Fibroblast of mammary gland (primary cell): ENCODE data around the gene NAA40.

Experiments
- DNase-seq: peaks from one replicate; pipeline ENCODE4 v3.0.0-alpha.2; 2010; ENCODE audit warnings: low read depth
- H3K4me3 ChIP-seq: 2 replicates; pipeline ENCODE4 v1.5.1; 2011; ENCODE audit warnings: low read depth, mild to moderate bottlenecking, low read length, moderate library complexity; ENCODE audit not compliant: control insufficient read depth
- TF ChIP-seq, protein P1 (sequence below): conservative IDR thresholded peaks from 2 replicates; pipeline ENCODE4 v1.5.1; 2011; ENCODE audit warnings: low read depth, low read length, inconsistent platforms; ENCODE audit not compliant: control insufficient read depth, insufficient read depth

NAA40 gene

DNA sequence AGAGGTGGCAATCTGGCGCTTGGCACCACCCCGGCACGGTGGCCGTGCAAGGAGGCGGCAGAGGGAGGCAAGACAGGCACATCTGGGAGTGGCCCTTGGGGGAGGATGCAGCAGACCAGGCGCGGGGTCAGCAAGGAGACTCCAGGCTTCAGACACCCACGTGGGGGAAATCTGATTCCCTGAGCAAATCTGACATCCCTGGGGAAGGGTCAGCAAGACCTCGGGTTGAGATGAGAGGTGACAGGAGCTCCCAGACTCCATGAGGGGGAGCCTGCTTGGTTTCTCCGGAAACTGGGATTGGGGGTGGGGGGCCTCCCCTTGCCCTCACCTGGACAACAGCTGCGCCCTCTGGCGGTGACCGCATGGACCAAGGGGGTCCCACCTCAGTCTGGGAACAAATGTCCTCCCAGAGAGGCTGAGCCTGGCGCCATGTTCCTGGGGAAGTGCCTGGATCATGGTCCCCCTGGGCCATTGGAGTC lies 17.8 kb upstream of the NAA40 start:
- no peak for DNase-seq
- TF ChIP-seq, protein P1, sequence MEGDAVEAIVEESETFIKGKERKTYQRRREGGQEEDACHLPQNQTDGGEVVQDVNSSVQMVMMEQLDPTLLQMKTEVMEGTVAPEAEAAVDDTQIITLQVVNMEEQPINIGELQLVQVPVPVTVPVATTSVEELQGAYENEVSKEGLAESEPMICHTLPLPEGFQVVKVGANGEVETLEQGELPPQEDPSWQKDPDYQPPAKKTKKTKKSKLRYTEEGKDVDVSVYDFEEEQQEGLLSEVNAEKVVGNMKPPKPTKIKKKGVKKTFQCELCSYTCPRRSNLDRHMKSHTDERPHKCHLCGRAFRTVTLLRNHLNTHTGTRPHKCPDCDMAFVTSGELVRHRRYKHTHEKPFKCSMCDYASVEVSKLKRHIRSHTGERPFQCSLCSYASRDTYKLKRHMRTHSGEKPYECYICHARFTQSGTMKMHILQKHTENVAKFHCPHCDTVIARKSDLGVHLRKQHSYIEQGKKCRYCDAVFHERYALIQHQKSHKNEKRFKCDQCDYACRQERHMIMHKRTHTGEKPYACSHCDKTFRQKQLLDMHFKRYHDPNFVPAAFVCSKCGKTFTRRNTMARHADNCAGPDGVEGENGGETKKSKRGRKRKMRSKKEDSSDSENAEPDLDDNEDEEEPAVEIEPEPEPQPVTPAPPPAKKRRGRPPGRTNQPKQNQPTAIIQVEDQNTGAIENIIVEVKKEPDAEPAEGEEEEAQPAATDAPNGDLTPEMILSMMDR: peak; percentile 43
- H3K4me3 ChIP-seq: no peak overlapping the region

- H3K4me3 ChIP-seq: no peak overlapping the region
- TF ChIP-seq, protein P1: no peak
- no peak for DNase-seq
These were observed 16.1 kb upstream of the NAA40 start for GRCh38 chr11:63922673-63923192.

DNA sequence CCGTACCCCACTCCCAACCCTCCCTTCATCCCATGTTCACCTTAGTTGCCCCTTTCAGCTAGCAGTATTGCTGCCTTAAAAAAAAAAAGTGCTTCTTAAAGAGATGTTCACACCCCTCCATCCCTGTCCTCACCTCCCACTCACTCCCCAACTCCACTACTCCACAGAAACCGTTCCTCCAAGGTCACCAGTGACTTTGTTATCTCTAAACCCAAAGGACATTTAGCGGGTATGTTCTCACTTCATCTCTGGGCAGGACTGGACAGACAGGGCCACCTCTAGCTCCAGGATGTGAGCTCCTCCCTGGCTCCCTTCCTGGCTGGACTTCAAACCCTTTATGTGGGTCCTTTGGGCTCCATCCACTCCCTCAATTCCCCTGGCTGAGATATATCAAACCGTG lies 15.5 kb upstream of the NAA40 start:
- no peak overlapping the region for H3K4me3 ChIP-seq
- TF ChIP-seq, protein P1: no peak
- no peak for DNase-seq

DNA sequence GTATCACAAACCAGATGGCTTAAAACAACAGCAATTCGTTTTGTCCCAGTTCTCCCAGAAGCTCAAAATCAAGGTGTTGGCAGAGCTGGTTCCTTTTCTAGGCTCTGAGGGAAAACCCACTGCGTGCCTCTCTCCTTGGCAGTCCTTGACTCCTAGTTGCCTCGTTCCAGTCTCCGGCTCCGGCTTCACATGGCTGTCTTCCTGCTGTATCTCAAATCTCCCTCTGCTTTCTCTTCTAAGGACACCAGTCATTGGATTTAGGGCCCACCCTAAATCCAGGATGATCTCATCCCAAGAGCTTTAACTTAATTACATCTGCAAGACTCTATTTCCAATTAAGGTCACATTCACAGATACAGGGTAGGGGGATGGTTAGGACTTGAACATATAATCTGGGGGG lies 9.2 kb upstream of the NAA40 start:
- DNase-seq: no peak
- H3K4me3 ChIP-seq: no peak overlapping the region
- TF ChIP-seq, protein P1: no peak

DNA sequence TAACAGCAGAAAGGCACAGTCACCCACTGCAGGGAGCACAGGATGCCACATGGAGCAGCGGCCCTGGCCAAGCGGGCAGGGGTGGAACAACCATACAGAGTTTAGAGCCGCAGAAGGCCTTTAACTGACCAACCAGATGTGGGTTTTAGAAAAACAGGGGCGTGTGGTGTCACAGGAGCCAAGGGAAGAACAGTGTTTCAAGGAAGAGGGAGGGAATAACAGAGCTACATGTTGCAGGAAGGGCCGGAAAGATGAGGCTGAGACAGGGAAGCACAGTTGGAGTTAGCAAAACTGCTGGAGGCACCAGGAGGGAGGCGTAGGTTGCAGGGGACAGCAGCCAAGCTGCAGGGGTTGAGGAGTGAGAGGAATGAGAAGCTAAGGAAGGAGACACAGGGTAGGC lies 7.8 kb upstream of the NAA40 start:
- TF ChIP-seq, protein P1: no peak
- peak; percentile 18 for DNase-seq
- H3K4me3 ChIP-seq: no peak overlapping the region

DNA sequence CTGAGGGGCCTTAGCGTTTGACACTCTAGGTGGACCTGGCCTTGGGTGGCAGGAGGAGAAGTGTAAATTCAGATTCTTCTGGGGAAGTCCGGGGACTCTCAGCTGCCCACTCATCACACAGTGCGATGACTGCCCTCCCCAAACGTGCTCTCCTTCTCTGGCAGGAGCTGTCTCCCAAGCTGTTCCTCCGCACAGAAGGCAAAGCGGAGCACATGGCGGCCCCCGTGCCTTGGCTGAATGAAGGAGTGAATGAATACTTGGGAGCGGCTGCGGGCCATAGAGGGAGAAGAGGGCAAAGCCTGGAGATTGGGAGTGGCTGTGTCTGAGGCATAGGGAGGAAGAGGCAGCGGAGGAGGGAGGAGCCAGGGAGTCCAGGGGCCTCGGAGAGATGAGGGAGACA lies 6.9 kb upstream of the NAA40 start:
- TF ChIP-seq, protein P1: no peak
- H3K4me3 ChIP-seq: no peak overlapping the region
- no peak for DNase-seq

DNA sequence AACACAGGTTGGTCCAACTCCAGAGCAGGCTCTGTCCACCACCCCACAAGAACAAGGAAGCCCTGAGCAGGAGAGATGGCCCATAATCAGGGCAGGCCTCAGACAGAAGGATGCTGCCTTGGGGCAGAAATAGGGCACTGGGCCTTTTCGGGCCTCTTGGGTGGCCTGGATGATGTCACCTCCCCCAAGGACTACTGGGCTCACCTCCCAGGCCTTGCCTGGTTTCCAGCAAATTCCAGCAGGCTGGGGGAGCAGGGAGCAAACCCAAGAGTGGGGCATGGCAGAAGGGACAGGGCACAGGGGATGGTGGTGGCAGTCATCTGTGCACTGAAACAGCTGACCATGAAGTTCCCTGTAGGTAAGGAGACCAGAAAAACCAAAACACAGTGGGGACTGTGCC lies 5.3 kb upstream of the NAA40 start:
- no peak for DNase-seq
- TF ChIP-seq, protein P1: no peak
- no peak overlapping the region for H3K4me3 ChIP-seq
